ENCODE results near the gene NNT.
"Not testable (repeated sequence)": the region's sequence is repeated elsewhere in the genome, so short reads cannot be mapped to it uniquely, and the experiment has no call there.

The NNT gene

GRCh38 chr5:43583724-43584123 lies 19.3 kb upstream of the NNT start:
- DNase-seq = no peak

GRCh38 chr5:43584166-43584699 lies 18.7 kb upstream of the NNT start:
- DNase-seq = no peak

GRCh38 chr5:43588842-43589241 lies 14.1 kb upstream of the NNT start:
- no peak for DNase-seq

GRCh38 chr5:43589310-43589709 lies 13.7 kb upstream of the NNT start:
- DNase-seq = no peak

DNA sequence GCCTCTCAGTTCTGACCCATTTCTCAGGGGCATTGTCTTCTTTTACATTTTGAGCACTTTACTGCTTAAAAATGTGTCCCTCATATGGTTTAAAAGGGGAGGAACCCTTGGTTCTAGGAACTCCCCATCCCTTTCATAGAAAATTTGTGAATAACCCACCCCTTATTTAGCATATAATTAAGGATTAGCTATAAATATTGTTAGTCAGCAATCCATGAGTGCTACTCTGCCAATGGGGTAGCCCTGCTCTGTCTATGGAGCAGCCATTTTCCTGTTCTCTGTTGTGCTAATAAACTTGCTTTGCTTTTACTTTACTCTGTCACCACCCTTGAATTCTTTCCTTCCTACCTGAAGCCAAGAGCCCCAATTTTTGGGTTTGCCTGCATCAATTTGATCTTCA lies 12.3 kb upstream of the NNT start:
- DNase-seq = no peak

GRCh38 chr5:43592363-43592762 lies 10.6 kb upstream of the NNT start:
- no peak for DNase-seq

- not testable (repeated sequence) for DNase-seq
Measured at GRCh38 chr5:43598927-43599326, 4.1 kb upstream of the NNT start.

DNA sequence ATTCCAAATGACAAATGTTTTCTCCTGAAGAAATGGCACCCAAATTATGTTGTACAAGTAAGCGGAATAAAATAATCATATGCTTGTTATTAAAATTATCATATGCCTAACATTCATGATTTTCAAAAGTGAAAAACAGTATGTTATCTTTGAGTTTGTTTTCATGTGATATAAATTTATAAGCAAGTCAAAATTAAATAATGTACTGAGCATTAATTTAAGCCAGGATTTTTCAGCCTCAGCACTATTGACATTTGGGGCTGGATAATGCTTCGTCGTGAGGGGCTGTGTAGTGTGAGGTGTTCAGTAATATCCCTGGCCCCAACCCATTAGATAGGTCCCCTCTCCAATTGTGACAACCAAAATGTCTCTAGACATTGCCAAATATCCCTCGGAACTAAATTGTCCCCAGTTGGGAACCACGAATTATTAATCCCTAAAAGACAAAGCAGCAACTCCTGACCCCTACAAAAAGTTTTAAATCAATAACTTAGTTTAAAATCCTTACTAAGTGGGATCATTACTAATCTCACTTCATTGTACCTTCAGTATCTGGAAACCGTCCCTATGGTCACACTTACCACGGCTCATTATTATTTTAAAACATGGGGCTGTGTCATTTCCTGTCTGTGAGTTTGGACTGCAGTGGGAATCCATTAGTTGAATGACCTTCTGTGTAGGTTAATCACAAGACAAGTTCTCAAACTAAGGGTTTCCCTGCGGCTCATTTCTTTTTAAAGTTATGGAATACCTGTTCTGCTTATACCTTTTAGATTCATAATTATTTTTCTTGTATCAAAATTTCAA lies 1.3 kb upstream of the NNT start:
- DNase-seq = peak; percentile 56

DNA sequence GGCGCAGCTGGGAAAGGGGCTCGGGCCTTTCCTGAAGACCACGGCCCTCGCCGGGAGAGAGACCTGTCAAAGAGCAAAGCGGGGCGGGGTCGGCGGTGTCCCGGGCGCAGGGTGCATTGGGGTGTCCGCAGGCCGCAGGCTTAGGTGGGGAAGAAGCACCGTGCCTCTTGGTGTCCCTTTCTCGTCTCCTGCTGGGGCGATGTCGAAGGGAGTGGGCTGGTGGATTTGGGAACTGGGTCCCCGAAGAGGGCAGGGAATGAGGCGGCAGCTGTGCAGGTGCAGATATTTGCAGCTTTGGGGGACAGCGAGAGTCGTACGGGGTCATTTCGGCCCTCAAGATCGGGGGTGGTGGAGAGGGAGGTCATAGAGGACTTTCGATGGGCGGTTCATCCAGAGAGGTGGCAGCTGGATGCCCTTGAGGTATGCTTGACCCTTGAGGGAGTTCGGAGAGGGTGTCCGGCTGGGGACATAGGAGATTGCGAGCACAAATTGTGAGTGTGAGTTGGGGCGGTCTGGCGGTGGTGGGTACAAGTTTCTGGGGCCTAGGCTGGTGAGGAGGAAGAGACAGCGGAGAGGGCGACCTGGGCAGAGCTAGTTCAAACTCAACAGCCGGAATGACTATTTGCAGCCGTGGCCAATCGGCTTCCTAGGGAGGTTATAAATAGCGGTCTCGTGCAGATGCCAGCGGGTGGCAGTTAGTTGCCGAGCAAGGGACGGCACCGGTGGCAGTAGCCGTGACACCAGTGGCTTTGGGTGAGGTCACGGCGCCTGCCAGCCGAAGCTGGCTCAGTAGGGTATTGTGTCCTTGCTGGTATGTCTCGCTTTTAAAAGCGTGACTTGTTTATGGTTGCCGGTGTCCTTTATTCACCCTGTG lies 601 bp downstream of the NNT start:
- peak; percentile 9 for DNase-seq

- DNase-seq = no peak
Measured at GRCh38 chr5:43604699-43605098, 1.7 kb downstream of the NNT start.

GRCh38 chr5:43606351-43606750 lies 3.4 kb downstream of the NNT start:
- no peak for DNase-seq

DNA sequence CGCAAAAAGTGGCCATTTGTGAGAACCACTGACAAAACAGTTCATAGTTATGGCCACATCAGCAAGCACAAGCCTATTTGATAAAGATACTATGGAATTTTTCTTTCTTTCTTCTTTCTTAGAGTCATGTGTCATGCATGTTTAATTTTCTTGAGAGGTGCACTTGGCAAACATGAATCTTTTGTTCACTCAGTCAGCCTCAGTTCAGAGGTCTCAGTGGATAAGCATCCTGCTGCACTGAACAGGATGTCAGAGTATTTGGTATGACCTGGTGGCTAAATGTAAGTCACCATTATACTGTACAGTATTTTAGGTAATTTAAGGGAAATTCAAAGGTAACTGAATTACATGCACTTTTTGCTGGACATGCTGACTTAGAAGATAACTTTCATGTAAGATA lies 5.4 kb downstream of the NNT start:
- no peak for DNase-seq

DNA sequence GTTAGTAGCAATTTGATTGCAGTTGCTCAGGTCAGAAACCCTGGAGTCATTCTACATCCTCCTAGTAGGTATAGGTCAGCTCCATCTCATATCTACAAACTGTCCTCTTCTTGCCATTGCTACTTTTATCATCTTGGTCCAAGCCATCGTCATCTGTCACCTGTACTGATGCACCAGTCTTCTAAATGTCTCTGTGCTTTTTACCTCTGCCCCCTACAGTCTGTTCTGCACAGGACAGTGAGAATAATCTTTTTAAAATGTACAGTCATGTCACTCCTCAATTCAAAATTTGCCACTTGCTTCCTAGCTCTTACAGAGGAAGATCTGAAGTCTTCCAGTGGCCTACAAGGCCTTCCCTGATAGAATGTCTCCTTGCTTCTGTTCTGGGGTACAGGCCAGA lies 6.8 kb downstream of the NNT start:
- DNase-seq = no peak

DNA sequence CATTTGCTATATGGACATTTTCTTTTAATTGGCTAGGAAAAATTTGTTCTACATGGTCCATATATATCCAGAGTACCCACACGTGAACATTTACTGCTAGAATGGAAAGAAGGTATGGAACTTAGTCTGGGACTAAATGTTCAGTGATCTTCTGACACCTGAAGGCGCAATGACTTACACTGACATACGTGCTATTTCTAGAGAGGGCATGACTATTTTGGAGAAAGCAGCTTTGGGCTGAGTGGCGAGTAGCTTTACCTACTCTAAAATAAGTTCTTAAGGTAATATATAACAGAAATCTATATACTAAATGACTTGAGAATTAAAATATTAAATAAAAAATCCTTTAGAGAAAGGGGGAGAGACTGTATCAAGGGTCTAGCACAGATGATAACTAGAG lies 10.4 kb downstream of the NNT start:
- no peak for DNase-seq

DNA sequence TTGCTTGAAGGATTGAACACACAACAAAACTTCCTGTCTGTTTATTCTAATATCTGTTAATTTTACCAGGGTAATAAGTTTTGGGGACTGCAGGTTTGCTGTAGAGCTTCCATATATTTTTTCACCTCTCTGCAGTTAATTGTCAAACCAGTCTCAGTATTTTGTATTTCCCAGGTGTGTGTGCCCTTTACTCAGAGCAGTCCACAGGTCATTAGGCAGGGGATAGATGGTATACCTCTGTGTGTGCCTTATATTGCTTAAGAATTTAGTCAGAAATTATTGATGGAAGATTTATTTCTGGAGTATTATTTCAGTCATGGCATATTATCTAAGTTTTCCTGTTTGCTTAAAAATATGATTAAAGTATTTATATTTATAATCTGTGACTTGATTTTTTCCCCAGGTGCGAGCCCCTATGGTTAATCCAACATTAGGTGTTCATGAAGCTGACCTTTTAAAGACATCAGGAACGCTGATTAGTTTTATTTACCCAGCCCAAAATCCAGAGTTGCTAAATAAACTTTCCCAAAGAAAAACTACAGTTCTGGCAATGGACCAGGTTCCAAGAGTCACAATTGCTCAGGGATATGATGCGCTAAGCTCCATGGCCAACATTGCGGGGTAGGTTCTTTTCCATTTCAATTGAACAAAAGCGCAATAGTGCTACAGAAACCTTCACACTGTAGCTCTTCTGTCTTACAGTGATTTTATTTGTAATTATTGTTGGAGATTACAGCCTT lies 12.6 kb downstream of the NNT start:
- DNase-seq = no peak

GRCh38 chr5:43616535-43616934 lies 13.6 kb downstream of the NNT start:
- peak; percentile 9 for DNase-seq

GRCh38 chr5:43619380-43619779 lies 16.4 kb downstream of the NNT start:
- no peak for DNase-seq

DNA sequence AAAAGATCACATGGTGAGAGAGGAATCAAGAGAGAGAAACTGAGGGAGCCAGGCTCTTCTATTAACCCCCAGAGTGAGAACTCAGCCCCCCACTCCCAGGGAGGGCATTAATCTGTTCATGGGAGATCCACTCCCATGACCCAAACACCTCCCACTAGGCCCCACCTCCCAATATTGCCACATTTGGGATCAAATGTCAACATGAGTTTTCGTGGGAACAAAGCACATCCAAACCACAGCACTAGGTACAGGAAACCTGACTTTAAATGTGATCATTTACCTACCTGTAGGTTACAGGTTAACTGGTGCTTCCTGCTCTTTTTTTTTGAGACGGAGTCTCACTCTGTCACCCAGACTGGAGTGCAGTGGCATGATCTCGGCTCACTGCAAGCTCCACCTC lies 16.9 kb downstream of the NNT start:
- DNase-seq = no peak

- DNase-seq = no peak
Measured at GRCh38 chr5:43620944-43621505, 18.0 kb downstream of the NNT start.

GRCh38 chr5:43622074-43622473 lies 19.1 kb downstream of the NNT start:
- DNase-seq = no peak

GRCh38 chr5:43623048-43623680 lies 20.2 kb downstream of the NNT start:
- no peak for DNase-seq

DNA sequence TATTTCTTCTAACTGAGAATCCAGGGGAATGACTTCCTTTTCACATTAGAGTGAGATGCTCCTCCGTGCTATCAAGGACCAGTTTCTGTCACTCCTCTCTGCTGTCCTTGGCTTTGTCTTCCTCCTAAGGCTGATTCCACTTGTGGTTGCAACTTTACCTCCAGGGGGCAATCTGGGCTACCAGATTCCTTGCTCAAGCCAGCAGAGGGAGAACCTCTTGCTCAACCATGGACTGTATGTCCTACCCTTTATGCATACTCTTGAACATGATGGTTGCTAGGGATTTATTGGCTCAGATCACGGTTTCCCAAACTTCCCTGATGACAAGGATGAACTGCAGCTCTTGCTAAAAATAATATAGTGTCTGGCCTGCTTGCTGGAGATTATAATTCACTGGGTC lies 24.0 kb downstream of the NNT start:
- DNase-seq = peak; percentile 74

Data from HCEC 1CT (cell line).